ENCODE data around the gene LYPD3. TPM values are rescaled to one million over a fixed set of nuclear protein-coding genes. Genes with fewer than 3 reads are reported as not detected.

The LYPD3 gene
- total and polyA plus RNA-seq, 3 experiments from 2014 or later = 0.84 to 3.8 (median 1.2) TPM

DNA sequence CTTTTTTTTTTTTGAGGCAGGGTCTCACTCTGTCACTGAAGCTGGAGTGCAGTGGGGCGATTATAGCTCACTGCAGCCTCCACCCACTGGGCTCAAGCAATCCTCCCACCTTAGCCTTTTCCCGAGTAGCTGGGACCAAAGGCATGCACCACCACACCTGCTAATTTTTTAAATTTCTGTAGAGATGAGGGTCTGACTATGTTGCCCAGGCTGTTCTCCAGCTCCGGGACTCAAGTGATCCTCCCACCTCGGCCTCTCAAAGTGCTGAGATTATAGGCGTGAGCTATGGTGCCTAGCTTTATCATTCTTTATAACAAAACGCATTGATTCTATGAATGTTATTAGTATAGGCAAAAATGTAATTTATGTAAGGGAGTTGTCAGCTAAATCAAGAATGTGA is 17.9 kb upstream of the LYPD3 start:
- H3K27ac Mint-ChIP-seq = no peak overlapping the region
- Histone ChIP-seq H3K27me3 (ENCODE audit: insufficient read depth, low read length, poor library complexity, severe bottlenecking) (no peaks in the 10 kb centered on the region), H3K36me3 (ENCODE audit: insufficient read depth, low read length) (peaks cover 6% of the 10 kb centered on the region), H3K4me3 (ENCODE audit: low read length) (no peak overlapping the region), H3K9me3 (ENCODE audit: low read length) (no peaks in the 10 kb centered on the region), H3K27ac (ENCODE audit: low read depth, low read length) (no peak overlapping the region), H3K4me1 (ENCODE audit: insufficient read depth, low read length) (no peaks in the 10 kb centered on the region)
- ChIA-PET CTCF (interaction anchor here (1.1 to 1.6 kb wide), 3 partner anchors 25 to 36 kb away, joined by 3 to 5 read pairs (median 3); no protein-coding TSS in a partner anchor), POLR2A (no interaction called here)
- H3K4me1 Mint-ChIP-seq = no peaks in the 10 kb centered on the region
- peaks cover 0 to 19% (median 3%) of the 10 kb centered on the region in 3 donors for H3K36me3 Mint-ChIP-seq
- H3K4me3 Mint-ChIP-seq = no peak overlapping the region
- H3K27me3 Mint-ChIP-seq = no peaks in the 10 kb centered on the region
- H3K9me3 Mint-ChIP-seq = no peaks in the 10 kb centered on the region
- DNase-seq = no peak

DNA sequence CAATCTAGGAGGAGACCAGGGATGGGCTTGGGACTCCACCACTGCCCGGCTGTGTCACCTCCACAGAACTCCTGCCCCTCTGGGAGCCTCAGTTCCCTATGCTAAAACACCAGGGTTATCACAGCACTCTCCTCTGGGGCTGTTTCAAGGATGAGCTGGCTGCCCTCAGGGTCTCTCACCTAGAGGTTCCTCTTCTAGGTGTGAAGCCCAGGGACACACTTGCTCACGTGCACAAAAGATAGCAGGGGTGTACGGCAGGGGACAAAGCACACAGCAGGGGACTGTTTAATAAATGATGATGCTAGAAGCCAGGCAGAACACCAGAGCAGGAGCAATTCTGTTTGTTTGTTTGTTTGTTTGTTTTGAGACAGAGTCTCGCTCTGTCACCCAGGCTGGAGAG is 16.8 kb upstream of the LYPD3 start:
- Mint-ChIP-seq H3K27ac (peak overlapping the region in 3 of 8 donors; percentile 8 to 28 (median 17)), H3K4me3 (no peak overlapping the region), H3K36me3 (peaks cover 0 to 25% (median 9%) of the 10 kb centered on the region in 3 donors), H3K27me3 (no peaks in the 10 kb centered on the region), H3K4me1 (no peaks in the 10 kb centered on the region), H3K9me3 (no peaks in the 10 kb centered on the region)
- no peaks in the 10 kb centered on the region for H3K27me3 ChIP-seq (ENCODE audit: insufficient read depth, low read length, poor library complexity, severe bottlenecking)
- no peaks in the 10 kb centered on the region for H3K4me1 ChIP-seq (ENCODE audit: insufficient read depth, low read length)
- DNase-seq = no peak
- peaks cover 6% of the 10 kb centered on the region for H3K36me3 ChIP-seq (ENCODE audit: insufficient read depth, low read length)
- ChIA-PET POLR2A (interaction anchor here (0.6 kb wide), 1 partner anchor 1279 kb away, joined by 3 read pairs; no protein-coding TSS in a partner anchor), CTCF (interaction anchor here (1.1 kb wide), 1 partner anchor 35 kb away, joined by 5 read pairs; no protein-coding TSS in a partner anchor)
- no peaks in the 10 kb centered on the region for H3K9me3 ChIP-seq (ENCODE audit: low read length)
- no peak overlapping the region for H3K27ac ChIP-seq (ENCODE audit: low read depth, low read length)
- H3K4me3 ChIP-seq (ENCODE audit: low read length) = no peak overlapping the region

DNA sequence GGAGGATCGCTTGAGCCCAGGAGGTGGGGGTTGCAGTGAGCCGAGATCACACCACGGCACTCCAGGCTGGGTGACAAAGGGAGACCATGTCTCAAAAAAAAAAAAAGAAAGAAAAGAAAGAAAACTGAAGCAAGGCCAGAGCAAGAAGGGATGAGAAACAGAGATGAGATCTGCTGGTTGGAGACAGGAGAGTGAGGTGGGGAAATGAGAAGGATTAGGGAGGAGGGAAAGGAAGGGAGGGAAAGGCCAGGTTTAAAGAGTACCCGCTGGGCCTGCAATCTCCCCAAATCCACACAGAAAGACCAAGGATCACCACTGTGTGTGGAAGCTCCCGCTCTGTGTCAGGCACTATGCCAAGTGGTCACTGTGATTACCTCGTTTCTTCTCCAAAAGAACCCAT is 16.3 kb upstream of the LYPD3 start:
- no peaks in the 10 kb centered on the region for H3K4me1 Mint-ChIP-seq
- POLR2A ChIA-PET = no interaction called here
- Histone ChIP-seq H3K27me3 (ENCODE audit: insufficient read depth, low read length, poor library complexity, severe bottlenecking) (no peaks in the 10 kb centered on the region), H3K36me3 (ENCODE audit: insufficient read depth, low read length) (peaks cover 6% of the 10 kb centered on the region), H3K4me1 (ENCODE audit: insufficient read depth, low read length) (no peaks in the 10 kb centered on the region), H3K9me3 (ENCODE audit: low read length) (no peaks in the 10 kb centered on the region), H3K27ac (ENCODE audit: low read depth, low read length) (no peak overlapping the region), H3K4me3 (ENCODE audit: low read length) (no peak overlapping the region)
- H3K9me3 Mint-ChIP-seq = no peaks in the 10 kb centered on the region
- H3K4me3 Mint-ChIP-seq = no peak overlapping the region
- CTCF ChIA-PET = no interaction called here
- peak overlapping the region in 4 of 8 donors; percentile 17 to 42 (median 30) for H3K27ac Mint-ChIP-seq
- H3K27me3 Mint-ChIP-seq = no peaks in the 10 kb centered on the region
- H3K36me3 Mint-ChIP-seq = peaks cover 0 to 27% (median 9%) of the 10 kb centered on the region in 3 donors
- DNase-seq = no peak

DNA sequence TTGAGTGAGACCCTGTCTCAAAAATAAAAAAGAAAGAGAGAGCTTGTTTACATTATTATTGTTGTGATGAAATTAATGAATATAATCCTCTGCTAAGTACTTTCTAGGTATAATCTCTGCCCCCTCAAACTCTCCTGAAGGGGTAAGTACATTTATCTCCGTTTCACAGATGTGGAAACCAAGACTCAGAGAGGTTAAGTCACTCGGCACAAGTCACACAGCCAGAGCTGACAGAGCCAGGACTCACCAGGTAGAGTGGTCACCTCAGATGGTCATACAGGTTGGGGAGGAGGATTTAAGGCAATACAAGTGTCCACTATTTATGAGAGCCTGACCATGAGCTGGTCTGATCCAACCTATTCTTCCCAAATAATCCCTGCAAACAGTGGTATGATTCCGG is 15.2 kb upstream of the LYPD3 start:
- H3K4me3 Mint-ChIP-seq = no peak overlapping the region
- Histone ChIP-seq H3K36me3 (ENCODE audit: insufficient read depth, low read length) (peaks cover 6% of the 10 kb centered on the region), H3K4me3 (ENCODE audit: low read length) (no peak overlapping the region), H3K4me1 (ENCODE audit: insufficient read depth, low read length) (peaks cover 5% of the 10 kb centered on the region), H3K27ac (ENCODE audit: low read depth, low read length) (no peak overlapping the region), H3K9me3 (ENCODE audit: low read length) (no peaks in the 10 kb centered on the region), H3K27me3 (ENCODE audit: insufficient read depth, low read length, poor library complexity, severe bottlenecking) (no peaks in the 10 kb centered on the region)
- peaks cover 2 to 6% (median 2%) of the 10 kb centered on the region in 3 donors for H3K4me1 Mint-ChIP-seq
- peak overlapping the region in 1 of 8 donors; percentile 70 for H3K27ac Mint-ChIP-seq
- H3K9me3 Mint-ChIP-seq = no peaks in the 10 kb centered on the region
- H3K27me3 Mint-ChIP-seq = no peaks in the 10 kb centered on the region
- ChIA-PET POLR2A (interaction anchor here (0.6 to 1.1 kb wide), 2 partner anchors 17 to 1337 kb away, joined by 3 read pairs; no protein-coding TSS in a partner anchor), CTCF (interaction anchor here (0.9 kb wide), 1 partner anchor 74 kb away, joined by 3 read pairs; no protein-coding TSS in a partner anchor)
- H3K36me3 Mint-ChIP-seq = peaks cover 0 to 27% (median 9%) of the 10 kb centered on the region in 3 donors
- no peak for DNase-seq

DNA sequence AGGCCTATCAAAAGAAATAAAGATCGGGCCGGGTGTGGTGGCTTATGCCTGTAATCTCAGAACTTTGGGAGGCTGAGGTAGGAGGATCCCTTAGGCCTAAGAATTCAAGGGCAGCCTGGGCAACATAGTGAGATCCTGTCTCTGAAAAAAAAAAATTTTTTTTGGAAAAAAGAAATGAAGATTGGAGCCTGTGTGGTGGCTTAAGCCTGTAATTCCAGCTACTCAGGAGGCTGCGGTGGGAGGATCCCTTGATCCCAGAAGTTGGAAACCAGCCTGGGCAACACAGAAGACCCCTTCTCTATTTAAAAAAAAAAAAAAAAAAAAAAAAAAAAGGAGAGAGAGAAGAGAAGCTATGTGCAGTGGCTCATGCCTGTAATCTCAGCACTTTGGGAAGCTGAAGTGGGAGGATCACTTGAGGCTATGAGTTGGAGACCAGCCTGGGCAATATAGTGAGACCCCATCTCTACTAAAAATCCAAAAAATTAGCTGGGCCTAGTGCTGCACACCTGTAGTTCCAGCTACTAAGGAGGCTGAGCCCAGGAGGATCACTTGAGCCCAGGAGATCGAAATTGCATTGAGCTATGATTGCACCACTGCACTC is 14.7 kb upstream of the LYPD3 start:
- Mint-ChIP-seq H3K9me3 (no peaks in the 10 kb centered on the region), H3K36me3 (peaks cover 0 to 27% (median 11%) of the 10 kb centered on the region in 3 donors), H3K4me1 (peaks cover 5 to 11% (median 6%) of the 10 kb centered on the region in 3 donors), H3K4me3 (no peak overlapping the region), H3K27me3 (no peaks in the 10 kb centered on the region), H3K27ac (peak overlapping the region in 3 of 8 donors; percentile 21 to 58 (median 42))
- DNase-seq = no peak
- POLR2A ChIA-PET = interaction anchor here (0.6 to 1.1 kb wide), 2 partner anchors 16 to 1336 kb away, joined by 3 read pairs; no protein-coding TSS in a partner anchor
- Histone ChIP-seq H3K27me3 (ENCODE audit: insufficient read depth, low read length, poor library complexity, severe bottlenecking) (no peaks in the 10 kb centered on the region), H3K27ac (ENCODE audit: low read depth, low read length) (no peak overlapping the region), H3K36me3 (ENCODE audit: insufficient read depth, low read length) (peaks cover 6% of the 10 kb centered on the region), H3K4me1 (ENCODE audit: insufficient read depth, low read length) (peaks cover 8% of the 10 kb centered on the region), H3K9me3 (ENCODE audit: low read length) (no peaks in the 10 kb centered on the region), H3K4me3 (ENCODE audit: low read length) (no peak overlapping the region)
- CTCF ChIA-PET = interaction anchor here (0.9 to 1.0 kb wide), 2 partner anchors 13 to 75 kb away, joined by 3 read pairs; no protein-coding TSS in a partner anchor

DNA sequence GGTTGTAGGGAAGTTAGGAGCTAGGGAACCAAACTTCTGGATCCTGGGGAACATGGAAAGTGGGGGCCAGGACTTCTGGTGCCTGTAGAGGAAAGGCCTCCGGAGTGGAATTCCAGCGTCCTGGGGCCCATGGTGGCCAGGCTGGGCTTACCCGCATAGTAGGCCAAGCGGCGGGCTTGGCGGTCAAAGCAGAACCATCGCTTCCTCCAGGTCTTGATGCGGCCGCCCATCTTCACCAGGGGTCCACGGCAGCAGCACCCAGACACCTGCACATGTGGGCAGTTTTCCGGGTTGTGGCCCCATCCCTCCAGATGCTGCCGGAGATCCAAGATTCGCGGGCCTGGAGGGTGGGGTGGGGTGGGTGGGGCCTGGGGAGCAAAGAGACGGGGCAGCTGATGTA is 13.8 kb upstream of the LYPD3 start:
- CTCF ChIA-PET = interaction anchor here (1.0 to 1.2 kb wide), 2 partner anchors 13 to 32 kb away, joined by 3 to 6 read pairs; no protein-coding TSS in a partner anchor

DNA sequence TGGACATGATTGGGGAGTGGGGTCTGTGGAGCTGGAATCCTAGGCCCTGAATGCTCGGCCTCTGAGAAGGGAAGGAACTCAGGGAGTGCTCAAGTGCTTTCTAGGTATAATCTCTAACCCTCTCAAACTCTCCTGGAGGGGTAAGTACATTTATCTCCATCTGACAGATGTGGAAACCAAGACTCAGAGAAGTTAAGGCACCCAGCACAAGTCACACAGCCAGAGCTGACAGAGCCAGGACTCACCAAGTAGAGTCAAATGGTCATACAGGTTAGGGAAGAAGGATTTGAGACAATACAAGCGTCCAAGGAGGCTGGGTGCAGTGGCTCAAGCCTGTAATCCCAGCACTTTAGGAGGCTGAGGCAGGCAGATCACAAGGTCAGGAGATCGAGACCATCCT is 12.9 kb upstream of the LYPD3 start:
- no peak overlapping the region for H3K27ac ChIP-seq (ENCODE audit: low read depth, low read length)
- peaks cover 0 to 1% of the 10 kb centered on the region in 2 donors for H3K27me3 Mint-ChIP-seq
- H3K4me3 ChIP-seq (ENCODE audit: low read length) = no peak overlapping the region
- no peaks in the 10 kb centered on the region for H3K9me3 ChIP-seq (ENCODE audit: low read length)
- peaks cover 17% of the 10 kb centered on the region for H3K4me1 ChIP-seq (ENCODE audit: insufficient read depth, low read length)
- no peak for DNase-seq
- H3K27me3 ChIP-seq (ENCODE audit: insufficient read depth, low read length, poor library complexity, severe bottlenecking) = no peaks in the 10 kb centered on the region
- ChIA-PET POLR2A (no interaction called here), CTCF (interaction anchor here (1.2 kb wide), 1 partner anchor 31 kb away, joined by 6 read pairs; no protein-coding TSS in a partner anchor)
- H3K9me3 Mint-ChIP-seq = no peaks in the 10 kb centered on the region
- H3K36me3 Mint-ChIP-seq = peaks cover 0 to 24% (median 11%) of the 10 kb centered on the region in 3 donors
- peaks cover 5 to 18% (median 10%) of the 10 kb centered on the region in 3 donors for H3K4me1 Mint-ChIP-seq
- H3K36me3 ChIP-seq (ENCODE audit: insufficient read depth, low read length) = peaks cover 6% of the 10 kb centered on the region
- peak overlapping the region in 5 of 8 donors; percentile 51 to 90 (median 89) for H3K27ac Mint-ChIP-seq
- H3K4me3 Mint-ChIP-seq = no peak overlapping the region

More for the DNA sequence above, 13.8 kb upstream of the LYPD3 start:
- H3K4me1 ChIP-seq (ENCODE audit: insufficient read depth, low read length) = peaks cover 16% of the 10 kb centered on the region
- Mint-ChIP-seq H3K4me1 (peaks cover 5 to 16% (median 8%) of the 10 kb centered on the region in 3 donors), H3K36me3 (peaks cover 0 to 27% (median 11%) of the 10 kb centered on the region in 3 donors), H3K27ac (peak overlapping the region in 1 of 8 donors; percentile 36), H3K27me3 (no peaks in the 10 kb centered on the region), H3K4me3 (no peak overlapping the region), H3K9me3 (no peaks in the 10 kb centered on the region)
- H3K36me3 ChIP-seq (ENCODE audit: insufficient read depth, low read length) = peaks cover 6% of the 10 kb centered on the region
- H3K4me3 ChIP-seq (ENCODE audit: low read length) = no peak overlapping the region
- no peak for DNase-seq
- POLR2A ChIA-PET = no interaction called here
- H3K27me3 ChIP-seq (ENCODE audit: insufficient read depth, low read length, poor library complexity, severe bottlenecking) = no peaks in the 10 kb centered on the region
- H3K27ac ChIP-seq (ENCODE audit: low read depth, low read length) = no peak overlapping the region
- H3K9me3 ChIP-seq (ENCODE audit: low read length) = no peaks in the 10 kb centered on the region

DNA sequence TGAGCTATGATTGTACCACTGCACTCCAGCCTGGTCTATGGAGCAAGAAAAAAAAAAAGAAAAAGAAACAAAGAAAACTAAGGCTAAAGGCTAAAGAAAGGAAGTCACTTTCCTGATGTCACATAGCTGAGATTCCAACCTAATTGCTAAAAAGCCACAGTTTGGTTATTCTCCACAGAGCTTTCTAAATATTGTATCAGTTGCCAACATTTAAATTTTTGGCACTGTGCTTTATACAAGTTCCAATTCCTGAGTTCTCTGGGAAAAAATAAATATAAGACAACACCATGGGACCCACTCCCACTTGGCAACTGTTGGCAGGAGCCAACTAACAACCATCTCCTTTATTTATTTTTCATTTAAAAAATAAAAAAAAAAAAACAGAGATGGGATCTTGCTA is 11.2 kb upstream of the LYPD3 start:
- Histone ChIP-seq H3K27ac (ENCODE audit: low read depth, low read length) (no peak overlapping the region), H3K27me3 (ENCODE audit: insufficient read depth, low read length, poor library complexity, severe bottlenecking) (no peaks in the 10 kb centered on the region), H3K4me1 (ENCODE audit: insufficient read depth, low read length) (peaks cover 25% of the 10 kb centered on the region), H3K9me3 (ENCODE audit: low read length) (no peaks in the 10 kb centered on the region), H3K4me3 (ENCODE audit: low read length) (no peak overlapping the region), H3K36me3 (ENCODE audit: insufficient read depth, low read length) (peaks cover 6% of the 10 kb centered on the region)
- H3K4me1 Mint-ChIP-seq = peaks cover 5 to 18% (median 12%) of the 10 kb centered on the region in 3 donors
- ChIA-PET POLR2A (interaction anchor here (0.6 to 0.7 kb wide), 2 partner anchors 11 to 13 kb away, joined by 3 read pairs; partner anchors contain the start of gene LYPD3), CTCF (interaction anchor here (0.6 kb wide), 1 partner anchor 13 kb away, joined by 3 read pairs; no protein-coding TSS in a partner anchor)
- no peak for DNase-seq
- H3K36me3 Mint-ChIP-seq = peaks cover 0 to 21% (median 11%) of the 10 kb centered on the region in 3 donors
- H3K27ac Mint-ChIP-seq = peak overlapping the region in 4 of 8 donors; percentile 32 to 99 (median 88)
- no peaks in the 10 kb centered on the region for H3K9me3 Mint-ChIP-seq
- H3K27me3 Mint-ChIP-seq = peaks cover 0 to 1% of the 10 kb centered on the region in 2 donors
- H3K4me3 Mint-ChIP-seq = no peak overlapping the region
